Spinal cord (tissue), 10 donors: ENCODE data around the gene MVD. TPM values are rescaled to one million over a fixed set of nuclear protein-coding genes. Genes with fewer than 3 reads are reported as not detected.

Experiments
- DNase-seq, 6 donors: peaks; one replicate each; pipeline versions ENCODE4 v3.0.0 to v3.0.0-alpha.2; 2013 to 2015; ENCODE audit warnings: low spot score in 6 of 6, low read depth in 4 of 6
- H3K27ac ChIP-seq: one replicate; pipeline ENCODE4 v1.5.1; 2013; ENCODE audit warnings: low read depth, low read length, control low read depth
- H3K27me3 ChIP-seq: one replicate; pipeline ENCODE4 v1.6.1; 2013; ENCODE audit warnings: low read length; ENCODE audit not compliant: control insufficient read depth, insufficient read depth
- H3K36me3 ChIP-seq: one replicate; pipeline ENCODE4 v1.6.1; 2013; ENCODE audit warnings: low read length; ENCODE audit not compliant: control insufficient read depth, insufficient read depth
- H3K4me1 ChIP-seq: one replicate; pipeline ENCODE4 v1.6.1; 2013; ENCODE audit warnings: low read length; ENCODE audit not compliant: control insufficient read depth, insufficient read depth
- H3K4me3 ChIP-seq: one replicate; pipeline ENCODE4 v1.5.1; 2013; ENCODE audit warnings: low read depth, low read length, control low read depth
- H3K9me3 ChIP-seq: one replicate; pipeline ENCODE4 v1.6.1; 2013; ENCODE audit warnings: low read length; ENCODE audit not compliant: control insufficient read depth, insufficient read depth
- WGBS: methylation state at CpG from one replicate; pipeline ENCODE4 v1.1.5; 2013; ENCODE audit warnings: missing lambda C conversion rate; ENCODE audit not compliant: insufficient coverage; 5-methylcytosine and 5-hydroxymethylcytosine counted together
- polyA plus RNA-seq, 2 donors: library from polyadenylated mRNA; unstranded; fragments of 120-200 nt; gene quantifications; one replicate each; pipeline ENCODE4 v1.2.1, GENCODE V29; 2013; ENCODE audit not compliant: insufficient read length in 2 of 2
- total RNA-seq, 2 donors: library from RNA; depleted of rRNA in 1 of 2; stranded (reverse); fragments of 120-200 nt in 1 of 2; fragments of >200 nt in 1 of 2; gene quantifications; one replicate each; pipeline versions ENCODE4 v1.2.3 to v1.2.4, GENCODE V29; 2013 to 2014
- donor health status: healthy.

MVD gene
- total and polyA plus RNA-seq, 4 donors: 39.5 to 157 (median 102) TPM

DNA sequence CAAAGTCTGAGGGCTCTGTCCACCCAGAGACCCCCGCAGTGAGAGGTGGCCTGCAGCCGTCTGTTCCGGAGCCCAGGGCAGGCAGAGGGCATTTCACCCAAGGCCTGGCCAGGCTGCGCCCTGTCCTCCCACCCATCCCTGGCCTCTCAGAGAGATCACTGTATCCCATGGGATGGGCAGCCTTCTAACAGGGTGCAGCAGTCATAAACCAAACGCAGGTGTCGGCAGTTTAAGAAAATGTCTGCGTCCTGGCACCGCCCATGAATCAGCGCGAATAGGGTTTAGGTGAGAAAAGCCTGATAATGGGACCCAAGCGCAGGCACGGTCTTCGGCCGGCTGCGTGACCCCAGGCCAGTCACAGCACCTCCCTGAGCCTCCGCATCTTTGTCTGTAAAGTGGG lies 17.4 kb downstream of the MVD start:
- peaks cover 12% of the 10 kb centered on the region for H3K4me1 ChIP-seq
- no peak overlapping the region for H3K27ac ChIP-seq
- peaks cover 33% of the 10 kb centered on the region for H3K36me3 ChIP-seq
- DNase-seq: no peak
- H3K4me3 ChIP-seq: no peak overlapping the region
- no peaks in the 10 kb centered on the region for H3K9me3 ChIP-seq
- 83% methylated on average over 16 of the region's 16 CpGs for WGBS
- H3K27me3 ChIP-seq: peaks cover 2% of the 10 kb centered on the region

DNA sequence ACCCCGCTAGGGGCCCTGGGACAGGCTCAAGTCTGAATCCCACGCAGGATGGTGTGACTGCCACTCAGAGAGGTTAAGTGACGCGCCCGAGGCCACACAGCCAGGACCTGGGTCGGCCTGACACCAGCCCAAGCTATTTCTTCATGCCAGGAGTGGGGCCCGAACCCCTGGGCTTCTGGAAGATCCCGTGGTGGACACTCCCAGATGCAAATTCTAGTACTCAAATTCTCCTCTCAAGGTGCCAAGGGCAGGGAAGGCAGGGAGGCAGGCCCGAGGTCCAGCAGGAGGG lies 19.3 kb downstream of the MVD start:
- no peak overlapping the region for H3K4me3 ChIP-seq
- no peak for DNase-seq
- H3K36me3 ChIP-seq: peaks cover 21% of the 10 kb centered on the region
- no peaks in the 10 kb centered on the region for H3K9me3 ChIP-seq
- no peaks in the 10 kb centered on the region for H3K4me1 ChIP-seq
- H3K27ac ChIP-seq: no peak overlapping the region
- H3K27me3 ChIP-seq: peaks cover 17% of the 10 kb centered on the region
- 90% methylated on average over 7 of the region's 9 CpGs for WGBS

DNA sequence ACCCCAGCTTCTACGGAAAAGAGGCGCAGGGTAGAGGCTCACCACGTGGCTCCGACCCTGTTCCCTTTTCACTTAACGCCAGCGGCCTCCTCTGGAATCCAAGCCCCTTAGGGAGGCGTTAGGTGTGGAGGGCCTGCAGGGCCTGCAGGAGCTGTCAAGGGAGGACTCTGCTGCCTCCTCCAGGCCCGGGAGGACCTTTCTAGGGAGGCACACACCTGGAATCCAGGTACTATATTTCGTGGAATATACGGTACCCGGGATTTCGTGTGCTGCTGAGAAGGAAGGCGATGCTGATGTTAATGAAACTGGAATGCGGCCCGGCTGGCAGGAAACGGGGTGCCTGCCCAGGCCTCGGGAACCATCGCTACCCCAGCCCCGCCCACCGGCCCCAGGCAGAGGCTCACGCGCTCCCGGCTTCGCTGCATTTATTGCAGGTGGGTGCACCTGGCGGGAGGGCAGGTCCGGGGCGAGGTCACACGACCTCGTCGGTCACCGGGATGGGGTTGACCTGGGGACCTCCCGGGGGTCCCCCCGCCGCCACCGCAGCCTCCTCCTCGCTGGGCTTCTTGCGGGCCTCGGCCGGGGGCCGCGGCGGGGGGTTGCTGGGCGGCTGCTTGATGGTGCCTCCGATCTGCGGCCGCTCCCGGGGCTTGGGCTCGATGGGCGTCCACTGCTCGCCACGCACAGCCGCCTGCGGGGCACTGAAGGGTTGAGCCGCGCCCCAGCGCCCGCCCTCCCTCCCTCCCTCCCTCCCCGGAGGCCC lies 19.8 kb downstream of the MVD start:
- 85% methylated on average over 47 of the region's 58 CpGs for WGBS

DNA sequence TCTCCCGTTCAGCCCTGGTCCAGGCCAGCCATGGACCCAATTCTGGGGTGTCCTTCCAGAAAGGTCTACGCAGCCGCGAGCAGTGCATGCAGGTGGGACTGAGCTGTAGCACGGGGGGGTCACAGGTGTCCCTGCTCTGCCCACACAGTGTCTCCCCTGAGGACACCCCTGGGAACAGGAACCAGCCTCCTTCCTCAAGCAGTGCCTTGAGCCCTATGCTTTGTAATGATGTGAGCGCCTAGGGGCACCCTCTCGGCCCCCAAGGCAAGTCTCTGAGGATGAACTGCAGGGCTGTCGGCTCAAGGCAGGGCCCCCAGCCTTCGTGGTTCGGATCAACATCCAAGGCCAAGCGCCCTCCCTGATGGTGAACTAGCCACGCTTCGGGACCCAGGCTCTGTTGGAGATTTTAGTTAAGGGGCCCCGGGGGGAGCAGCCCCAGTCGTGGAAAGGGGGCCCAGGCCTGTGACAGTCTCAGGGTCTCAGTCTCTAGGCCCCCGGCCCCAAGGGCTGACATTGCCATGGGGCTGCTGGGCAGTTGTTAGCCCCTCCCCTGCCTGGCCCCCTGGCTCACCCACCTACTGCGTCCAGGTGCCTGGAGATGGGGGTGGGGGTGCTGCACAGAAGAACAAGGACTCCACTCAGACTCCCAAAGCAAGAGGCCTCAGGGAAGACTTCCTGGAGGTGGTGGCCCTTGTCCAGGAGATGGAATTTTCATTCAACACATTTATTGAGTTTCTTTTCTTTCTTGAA lies 22.2 kb downstream of the MVD start:
- peaks cover 13% of the 10 kb centered on the region for H3K36me3 ChIP-seq
- WGBS: 77% methylated on average over 16 of the region's 17 CpGs
- no peak for DNase-seq
- H3K27ac ChIP-seq: no peak overlapping the region
- H3K27me3 ChIP-seq: peaks cover 21% of the 10 kb centered on the region
- H3K9me3 ChIP-seq: no peaks in the 10 kb centered on the region
- H3K4me3 ChIP-seq: no peak overlapping the region
- H3K4me1 ChIP-seq: no peaks in the 10 kb centered on the region

More for the DNA sequence above, 19.8 kb downstream of the MVD start:
- Histone ChIP-seq H3K36me3 (peaks cover 21% of the 10 kb centered on the region), H3K4me1 (no peaks in the 10 kb centered on the region), H3K27me3 (peaks cover 21% of the 10 kb centered on the region), H3K4me3 (no peak overlapping the region), H3K27ac (no peak overlapping the region), H3K9me3 (no peaks in the 10 kb centered on the region)
- no peak for DNase-seq

DNA sequence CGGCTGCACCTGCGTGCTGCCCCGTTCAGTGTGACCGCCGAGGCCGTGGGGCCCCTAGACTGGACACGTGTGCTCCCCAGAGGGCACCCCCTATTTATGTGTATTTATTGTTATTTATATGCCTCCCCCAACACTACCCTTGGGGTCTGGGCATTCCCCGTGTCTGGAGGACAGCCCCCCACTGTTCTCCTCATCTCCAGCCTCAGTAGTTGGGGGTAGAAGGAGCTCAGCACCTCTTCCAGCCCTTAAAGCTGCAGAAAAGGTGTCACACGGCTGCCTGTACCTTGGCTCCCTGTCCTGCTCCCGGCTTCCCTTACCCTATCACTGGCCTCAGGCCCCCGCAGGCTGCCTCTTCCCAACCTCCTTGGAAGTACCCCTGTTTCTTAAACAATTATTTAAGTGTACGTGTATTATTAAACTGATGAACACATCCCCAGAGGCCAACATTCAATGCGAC lies 22.8 kb downstream of the MVD start:
- Histone ChIP-seq H3K4me3 (no peak overlapping the region), H3K4me1 (peaks cover under 1% of the 10 kb centered on the region), H3K27ac (no peak overlapping the region), H3K36me3 (peaks cover 19% of the 10 kb centered on the region), H3K27me3 (peaks cover 21% of the 10 kb centered on the region), H3K9me3 (no peaks in the 10 kb centered on the region)
- DNase-seq: no peak
- 53% methylated on average over 3 of the region's 13 CpGs for WGBS

DNA sequence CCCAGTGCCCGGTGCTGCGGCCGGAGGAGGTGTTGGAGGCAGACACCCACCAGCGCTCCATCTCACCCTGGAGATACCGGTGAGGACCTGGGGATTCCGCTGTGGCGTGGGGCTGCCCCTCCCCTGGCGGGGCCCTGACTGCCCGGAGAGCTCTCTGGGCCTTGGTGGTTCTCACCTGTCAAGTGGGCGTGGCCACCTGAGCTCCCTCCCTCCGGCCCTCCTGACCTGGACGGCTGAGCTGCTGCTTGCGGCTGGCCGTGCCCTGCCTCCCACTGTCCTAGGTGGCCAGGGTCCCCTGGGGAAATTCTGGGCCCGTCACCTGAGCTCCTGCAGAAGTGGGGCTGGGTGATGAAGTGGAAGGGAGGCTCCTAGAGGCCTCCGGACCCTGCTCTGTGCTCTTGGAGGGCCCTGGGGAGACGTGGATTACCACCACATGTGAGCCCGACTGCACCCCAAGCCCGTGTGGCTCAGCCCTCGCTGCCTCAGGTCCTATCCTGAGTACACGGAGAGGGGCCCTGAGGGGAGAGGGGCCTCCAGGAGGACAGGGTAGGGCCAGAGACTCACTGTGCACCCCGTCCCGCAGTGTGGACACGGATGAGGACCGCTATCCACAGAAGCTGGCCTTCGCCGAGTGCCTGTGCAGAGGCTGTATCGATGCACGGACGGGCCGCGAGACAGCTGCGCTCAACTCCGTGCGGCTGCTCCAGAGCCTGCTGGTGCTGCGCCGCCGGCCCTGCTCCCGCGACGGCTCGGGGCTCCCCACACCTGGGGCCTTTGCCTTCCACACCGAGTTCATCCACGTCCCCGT lies 23.5 kb downstream of the MVD start:
- H3K36me3 ChIP-seq: peaks cover 25% of the 10 kb centered on the region
- H3K27ac ChIP-seq: no peak overlapping the region
- peaks cover 4% of the 10 kb centered on the region for H3K4me1 ChIP-seq
- WGBS: 27% methylated on average over 45 of the region's 45 CpGs
- H3K4me3 ChIP-seq: no peak overlapping the region
- DNase-seq: no peak
- peaks cover 21% of the 10 kb centered on the region for H3K27me3 ChIP-seq
- H3K9me3 ChIP-seq: no peaks in the 10 kb centered on the region

DNA sequence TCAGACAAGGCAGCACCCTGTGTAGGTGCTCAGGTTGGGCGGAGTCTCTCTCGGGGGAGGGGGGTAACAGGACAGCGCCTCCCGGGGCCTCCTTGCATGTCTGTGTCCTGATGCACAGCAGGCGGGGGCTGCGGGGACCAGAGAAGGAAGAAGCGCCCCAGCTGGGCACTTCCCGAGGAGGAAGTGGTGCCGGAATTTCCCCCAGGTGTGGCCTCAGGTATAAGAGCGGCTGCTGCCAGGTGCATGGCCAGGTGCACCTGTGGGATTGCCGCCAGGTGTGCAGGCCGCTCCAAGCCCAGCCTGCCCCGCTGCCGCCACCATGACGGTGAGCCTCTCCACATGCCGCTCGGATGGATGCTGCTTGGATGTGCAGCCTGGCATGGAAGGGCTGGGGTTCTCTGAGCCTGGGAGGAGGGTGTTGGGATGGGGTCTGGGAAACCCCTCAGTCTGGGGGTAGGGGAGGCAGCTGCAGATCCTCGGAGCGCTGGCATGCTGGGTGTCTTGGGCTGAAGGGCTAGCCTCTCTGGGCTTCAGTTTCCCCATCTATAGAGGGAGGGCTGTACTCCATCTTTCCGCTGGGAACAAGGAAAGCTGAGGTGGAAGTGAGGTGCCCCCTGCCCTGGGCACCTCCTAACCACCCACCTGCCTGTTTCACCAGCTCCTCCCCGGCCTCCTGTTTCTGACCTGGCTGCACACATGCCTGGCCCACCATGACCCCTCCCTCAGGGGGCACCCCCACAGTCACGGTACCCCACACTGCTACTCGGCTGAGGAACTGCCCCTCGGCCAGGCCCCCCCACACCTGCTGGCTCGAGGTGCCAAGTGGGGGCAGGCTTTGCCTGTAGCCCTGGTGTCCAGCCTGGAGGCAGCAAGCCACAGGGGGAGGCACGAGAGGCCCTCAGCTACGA lies 24.3 kb downstream of the MVD start, which contains the start of gene IL17C:
Gene IL17C, plus strand, starts transcription at position 250 of the 908 bp plus-strand sequence. Its CDS starts 70 bp downstream, at position 320.
- no peak for DNase-seq
- Histone ChIP-seq H3K4me3 (no peak within 1 kb of the TSS), H3K36me3 (peaks cover 34% of the 10 kb centered on the region), H3K4me1 (peaks cover 4% of the 10 kb centered on the region), H3K27ac (no peak within 1 kb of the TSS), H3K9me3 (no peaks in the 10 kb centered on the region), H3K27me3 (peaks cover 21% of the 10 kb centered on the region)
- 52% methylated on average over 25 of the region's 27 CpGs for WGBS

DNA sequence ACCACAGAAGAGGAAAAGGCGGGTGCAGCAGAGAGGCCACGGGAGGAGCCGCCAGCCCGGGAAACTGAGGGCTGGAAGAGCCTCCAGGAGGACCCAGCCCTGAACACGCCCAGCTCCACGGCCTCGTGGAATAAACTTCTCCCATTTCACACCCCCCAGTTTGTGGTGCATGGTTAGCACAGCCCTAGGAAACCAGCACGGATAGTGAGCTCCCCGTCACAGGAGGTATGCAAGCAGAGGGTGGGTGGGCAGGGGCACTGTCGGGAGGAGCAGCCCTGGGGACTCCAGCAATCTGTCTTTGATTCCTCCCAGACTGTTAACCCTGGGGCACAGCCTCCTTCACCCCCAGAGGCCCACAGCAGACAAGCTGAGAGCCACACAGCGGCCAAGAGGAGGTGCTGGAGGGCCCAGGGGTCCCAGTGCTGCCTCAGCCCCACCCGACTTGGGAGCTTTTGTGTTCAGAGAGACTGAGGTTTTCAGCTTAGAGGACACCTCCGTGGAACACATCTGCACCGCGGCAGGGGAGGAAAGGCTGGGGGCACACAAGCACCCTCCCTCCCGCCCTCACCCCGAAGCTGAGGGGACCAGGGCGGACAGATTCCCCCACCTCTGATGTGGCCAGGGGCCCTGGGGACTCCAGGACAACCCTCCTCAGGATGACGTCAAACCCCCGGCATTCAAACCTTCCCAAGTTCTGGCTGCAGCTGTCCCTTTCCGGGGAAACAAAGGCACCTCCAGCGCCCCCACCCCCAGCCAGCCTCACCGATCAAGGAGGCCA lies 26.2 kb downstream of the MVD start:
- H3K4me1 ChIP-seq: peaks cover 4% of the 10 kb centered on the region
- H3K4me3 ChIP-seq: no peak overlapping the region
- DNase-seq: no peak
- H3K9me3 ChIP-seq: no peaks in the 10 kb centered on the region
- no peak overlapping the region for H3K27ac ChIP-seq
- H3K27me3 ChIP-seq: peaks cover 21% of the 10 kb centered on the region
- WGBS: 52% methylated on average over 11 of the region's 23 CpGs
- peaks cover 47% of the 10 kb centered on the region for H3K36me3 ChIP-seq
